ENCODE results near the gene CRABP1. TPM values are rescaled to one million over a fixed set of nuclear protein-coding genes. Genes with fewer than 3 reads are reported as not detected.
A peak's percentile ranks its signal among the peaks of the same experiment; 100 is the strongest.

Gene CRABP1
- total RNA-seq, 1 experiment from 2014 or later = not detected

- H3K27ac Mint-ChIP-seq (ENCODE audit: unreplicated experiment) = no peak overlapping the region
- H3K4me1 Mint-ChIP-seq (ENCODE audit: low read depth, unreplicated experiment) = no peaks in the 10 kb centered on the region
- DNase-seq = no peak
- H3K27me3 Mint-ChIP-seq (ENCODE audit: unreplicated experiment) = peaks cover 18% of the 10 kb centered on the region
- H3K4me3 Mint-ChIP-seq (ENCODE audit: low read depth, unreplicated experiment) = no peak overlapping the region
- H3K9me3 Mint-ChIP-seq (ENCODE audit: low read depth, unreplicated experiment) = no peaks in the 10 kb centered on the region
- H3K36me3 Mint-ChIP-seq (ENCODE audit: insufficient read depth, unreplicated experiment) = no peaks in the 10 kb centered on the region
- TF ChIP-seq CTCF (IDR thresholded peaks at IDR 0.05; ENCODE audit: unreplicated experiment) = no peak
- intact Hi-C loops (cut with micrococcal nuclease; ENCODE audit: unreplicated experiment) = no loop called here
- no TSS peak for BruUV-seq (replicated peaks)
- CTCF ChIA-PET = no interaction called here
Measured at GRCh38 chr15:78342021-78342420, 1.9 kb downstream of the CRABP1 start.

- Mint-ChIP-seq H3K27me3 (ENCODE audit: unreplicated experiment) (peaks cover 18% of the 10 kb centered on the region), H3K36me3 (ENCODE audit: insufficient read depth, unreplicated experiment) (no peaks in the 10 kb centered on the region), H3K9me3 (ENCODE audit: low read depth, unreplicated experiment) (no peaks in the 10 kb centered on the region), H3K27ac (ENCODE audit: unreplicated experiment) (no peak overlapping the region), H3K4me1 (ENCODE audit: low read depth, unreplicated experiment) (peaks cover 8% of the 10 kb centered on the region), H3K4me3 (ENCODE audit: low read depth, unreplicated experiment) (no peak overlapping the region)
- CTCF ChIA-PET = no interaction called here
- intact Hi-C loops (cut with micrococcal nuclease; ENCODE audit: unreplicated experiment) = no loop called here
- TF ChIP-seq CTCF (IDR thresholded peaks at IDR 0.05; ENCODE audit: unreplicated experiment) = no peak
- BruUV-seq (replicated peaks) = no TSS peak
- no peak for DNase-seq
Measured at GRCh38 chr15:78343276-78344060, 3.3 kb downstream of the CRABP1 start.

GRCh38 chr15:78345396-78346125 lies 5.4 kb downstream of the CRABP1 start:
- no peak for DNase-seq
- Mint-ChIP-seq H3K27ac (ENCODE audit: unreplicated experiment) (no peak overlapping the region), H3K27me3 (ENCODE audit: unreplicated experiment) (peaks cover 18% of the 10 kb centered on the region), H3K9me3 (ENCODE audit: low read depth, unreplicated experiment) (no peaks in the 10 kb centered on the region), H3K4me1 (ENCODE audit: low read depth, unreplicated experiment) (peaks cover 11% of the 10 kb centered on the region), H3K4me3 (ENCODE audit: low read depth, unreplicated experiment) (no peak overlapping the region), H3K36me3 (ENCODE audit: insufficient read depth, unreplicated experiment) (no peaks in the 10 kb centered on the region)
- CTCF ChIA-PET = interaction anchor here (0.7 kb wide), 2 partner anchors 20 to 70 kb away, joined by 3 read pairs; no protein-coding TSS in a partner anchor
- TF ChIP-seq CTCF (IDR thresholded peaks at IDR 0.05; ENCODE audit: unreplicated experiment) = no peak
- intact Hi-C loops (cut with micrococcal nuclease; ENCODE audit: unreplicated experiment) = no loop called here
- BruUV-seq (replicated peaks) = no TSS peak

GRCh38 chr15:78347586-78348543 lies 7.7 kb downstream of the CRABP1 start:
- TF ChIP-seq CTCF (IDR thresholded peaks at IDR 0.05; ENCODE audit: unreplicated experiment) = no peak
- DNase-seq = peak; percentile 25
- intact Hi-C loops (cut with micrococcal nuclease; ENCODE audit: unreplicated experiment) = no loop called here

More at GRCh38 chr15:78347586-78348543, 7.7 kb downstream of the CRABP1 start:
- CTCF ChIA-PET = interaction anchor here (0.6 to 0.9 kb wide), 2 partner anchors 18 to 80 kb away, joined by 3 read pairs; no protein-coding TSS in a partner anchor
- BruUV-seq (replicated peaks) = no TSS peak
- Mint-ChIP-seq H3K4me3 (ENCODE audit: low read depth, unreplicated experiment) (no peak overlapping the region), H3K27ac (ENCODE audit: unreplicated experiment) (no peak overlapping the region), H3K9me3 (ENCODE audit: low read depth, unreplicated experiment) (no peaks in the 10 kb centered on the region), H3K27me3 (ENCODE audit: unreplicated experiment) (peaks cover 18% of the 10 kb centered on the region), H3K4me1 (ENCODE audit: low read depth, unreplicated experiment) (peaks cover 11% of the 10 kb centered on the region), H3K36me3 (ENCODE audit: insufficient read depth, unreplicated experiment) (no peaks in the 10 kb centered on the region)
